ENCODE results near the gene MYO19. TPM values are rescaled to one million over a fixed set of nuclear protein-coding genes. Genes with fewer than 3 reads are reported as not detected.

Gene MYO19
- total and polyA plus RNA-seq, 9 of the 15 experiments (the other 6 are each of a cell fraction or from before 2014, with no cell fraction given), result 21.6 to 176 (median 129) TPM

DNA sequence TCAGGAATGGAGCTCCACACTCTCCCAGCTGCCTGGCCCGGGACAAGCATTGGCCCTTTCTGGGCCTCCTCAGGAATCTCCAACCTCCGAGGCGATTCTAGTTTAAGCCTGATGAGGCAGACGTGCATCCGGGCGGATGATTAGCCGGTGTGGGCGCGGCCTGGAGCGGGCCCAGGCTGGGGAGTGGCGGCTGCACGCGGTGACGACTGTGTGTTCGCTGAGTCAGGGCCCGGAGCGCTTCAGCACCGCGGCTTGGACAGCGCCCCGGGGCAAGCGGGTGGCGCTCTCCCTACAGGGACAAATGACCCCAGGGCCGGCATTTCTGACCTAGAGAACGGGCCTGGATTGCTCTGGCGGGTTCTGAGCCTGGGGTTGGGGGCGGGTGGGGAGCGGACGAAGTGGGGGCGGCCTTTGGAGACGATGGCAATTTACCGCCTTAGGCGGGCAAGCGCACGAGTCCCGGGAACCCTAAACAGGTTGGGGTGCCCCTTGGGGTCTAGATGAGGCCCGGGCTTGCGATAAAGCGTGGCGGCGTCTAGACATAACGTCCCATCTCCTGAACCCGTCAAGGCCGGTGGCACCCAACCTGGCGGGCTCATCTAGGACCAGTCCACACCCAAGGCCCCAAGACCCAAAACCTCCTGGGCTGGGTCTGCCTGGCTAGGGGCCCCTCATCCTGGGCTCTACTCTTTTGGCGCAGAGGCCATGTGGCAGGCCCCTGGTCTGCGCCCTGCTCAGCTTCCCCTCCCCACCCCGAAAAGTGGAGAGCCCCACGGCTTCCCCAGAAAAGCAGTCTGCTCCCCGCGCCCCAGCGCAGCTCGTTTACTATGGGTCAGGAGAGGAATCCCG, 70.5 kb downstream of the MYO19 start (continued):
- TF ChIP-seq SMAD1 (IDR thresholded peaks at IDR 0.05; ENCODE audit: low read depth, low read length, partially characterized antibody) (no peak), ZBED1 (IDR thresholded peaks at IDR 0.05) (no peak), RBM15 (IDR thresholded peaks at IDR 0.05; ENCODE audit: insufficient read depth, low read length) (no peak), PYGO2 (tag; IDR thresholded peaks at IDR 0.05) (no peak), TBP (optimal IDR thresholded peaks at IDR 0.05; ENCODE audit: low read depth, low read length) (no peak), HNRNPH1 (optimal IDR thresholded peaks at IDR 0.05; ENCODE audit: low read depth, low read length) (no peak), ZC3H8 (IDR thresholded peaks at IDR 0.05) (no peak), BRF1 (IDR thresholded peaks at IDR 0.05; ENCODE audit: borderline replicate concordance, extremely low read depth, insufficient read length) (no peak), ZNF589 (CRISPR knock-in tag; IDR thresholded peaks at IDR 0.05; ENCODE audit: low read depth) (0 out of 2 replicates have a peak, but pooled peaks have one; percentile 44), ZNF766 (CRISPR knock-in tag; conservative IDR thresholded peaks at IDR 0.05) (peak; percentile 83), ZNF586 (CRISPR knock-in tag; conservative IDR thresholded peaks at IDR 0.05) (no peak), ZNF232 (CRISPR knock-in tag; IDR thresholded peaks at IDR 0.05) (no peak), DDX20 (tag; IDR thresholded peaks at IDR 0.05; ENCODE audit: low read depth) (no peak), SRSF1 (IDR thresholded peaks at IDR 0.05; ENCODE audit: low read depth, low read length) (no peak)
- TF ChIP-seq, protein P1, sequence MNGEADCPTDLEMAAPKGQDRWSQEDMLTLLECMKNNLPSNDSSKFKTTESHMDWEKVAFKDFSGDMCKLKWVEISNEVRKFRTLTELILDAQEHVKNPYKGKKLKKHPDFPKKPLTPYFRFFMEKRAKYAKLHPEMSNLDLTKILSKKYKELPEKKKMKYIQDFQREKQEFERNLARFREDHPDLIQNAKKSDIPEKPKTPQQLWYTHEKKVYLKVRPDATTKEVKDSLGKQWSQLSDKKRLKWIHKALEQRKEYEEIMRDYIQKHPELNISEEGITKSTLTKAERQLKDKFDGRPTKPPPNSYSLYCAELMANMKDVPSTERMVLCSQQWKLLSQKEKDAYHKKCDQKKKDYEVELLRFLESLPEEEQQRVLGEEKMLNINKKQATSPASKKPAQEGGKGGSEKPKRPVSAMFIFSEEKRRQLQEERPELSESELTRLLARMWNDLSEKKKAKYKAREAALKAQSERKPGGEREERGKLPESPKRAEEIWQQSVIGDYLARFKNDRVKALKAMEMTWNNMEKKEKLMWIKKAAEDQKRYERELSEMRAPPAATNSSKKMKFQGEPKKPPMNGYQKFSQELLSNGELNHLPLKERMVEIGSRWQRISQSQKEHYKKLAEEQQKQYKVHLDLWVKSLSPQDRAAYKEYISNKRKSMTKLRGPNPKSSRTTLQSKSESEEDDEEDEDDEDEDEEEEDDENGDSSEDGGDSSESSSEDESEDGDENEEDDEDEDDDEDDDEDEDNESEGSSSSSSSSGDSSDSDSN (IDR thresholded peaks at IDR 0.05; ENCODE audit: borderline replicate concordance in 1 of 2, low read depth in 2 of 2, low read length in 2 of 2), result peak in 1 of 2 experiments; percentile 93; a peak in 2 of 4 replicates
- TF ChIP-seq, protein P2, sequence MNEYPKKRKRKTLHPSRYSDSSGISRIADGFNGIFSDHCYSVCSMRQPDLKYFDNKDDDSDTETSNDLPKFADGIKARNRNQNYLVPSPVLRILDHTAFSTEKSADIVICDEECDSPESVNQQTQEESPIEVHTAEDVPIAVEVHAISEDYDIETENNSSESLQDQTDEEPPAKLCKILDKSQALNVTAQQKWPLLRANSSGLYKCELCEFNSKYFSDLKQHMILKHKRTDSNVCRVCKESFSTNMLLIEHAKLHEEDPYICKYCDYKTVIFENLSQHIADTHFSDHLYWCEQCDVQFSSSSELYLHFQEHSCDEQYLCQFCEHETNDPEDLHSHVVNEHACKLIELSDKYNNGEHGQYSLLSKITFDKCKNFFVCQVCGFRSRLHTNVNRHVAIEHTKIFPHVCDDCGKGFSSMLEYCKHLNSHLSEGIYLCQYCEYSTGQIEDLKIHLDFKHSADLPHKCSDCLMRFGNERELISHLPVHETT (CRISPR knock-in tag; conservative IDR thresholded peaks at IDR 0.05 in 1 of 2, IDR thresholded peaks at IDR 0.05 in 1 of 2), result peak in 1 of 2 experiments; percentile 54; a peak in 1 of 4 replicates
- TF ChIP-seq, protein P3, sequence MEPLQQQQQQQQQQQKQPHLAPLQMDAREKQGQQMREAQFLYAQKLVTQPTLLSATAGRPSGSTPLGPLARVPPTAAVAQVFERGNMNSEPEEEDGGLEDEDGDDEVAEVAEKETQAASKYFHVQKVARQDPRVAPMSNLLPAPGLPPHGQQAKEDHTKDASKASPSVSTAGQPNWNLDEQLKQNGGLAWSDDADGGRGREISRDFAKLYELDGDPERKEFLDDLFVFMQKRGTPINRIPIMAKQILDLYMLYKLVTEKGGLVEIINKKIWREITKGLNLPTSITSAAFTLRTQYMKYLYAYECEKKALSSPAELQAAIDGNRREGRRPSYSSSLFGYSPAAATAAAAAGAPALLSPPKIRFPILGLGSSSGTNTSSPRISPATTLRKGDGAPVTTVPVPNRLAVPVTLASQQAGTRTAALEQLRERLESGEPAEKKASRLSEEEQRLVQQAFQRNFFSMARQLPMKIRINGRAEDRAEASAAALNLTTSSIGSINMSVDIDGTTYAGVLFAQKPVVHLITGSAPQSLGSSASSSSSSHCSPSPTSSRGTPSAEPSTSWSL (CRISPR knock-in tag; IDR thresholded peaks at IDR 0.05; ENCODE audit: borderline replicate concordance), result no peak
- TF ChIP-seq, protein P4, sequence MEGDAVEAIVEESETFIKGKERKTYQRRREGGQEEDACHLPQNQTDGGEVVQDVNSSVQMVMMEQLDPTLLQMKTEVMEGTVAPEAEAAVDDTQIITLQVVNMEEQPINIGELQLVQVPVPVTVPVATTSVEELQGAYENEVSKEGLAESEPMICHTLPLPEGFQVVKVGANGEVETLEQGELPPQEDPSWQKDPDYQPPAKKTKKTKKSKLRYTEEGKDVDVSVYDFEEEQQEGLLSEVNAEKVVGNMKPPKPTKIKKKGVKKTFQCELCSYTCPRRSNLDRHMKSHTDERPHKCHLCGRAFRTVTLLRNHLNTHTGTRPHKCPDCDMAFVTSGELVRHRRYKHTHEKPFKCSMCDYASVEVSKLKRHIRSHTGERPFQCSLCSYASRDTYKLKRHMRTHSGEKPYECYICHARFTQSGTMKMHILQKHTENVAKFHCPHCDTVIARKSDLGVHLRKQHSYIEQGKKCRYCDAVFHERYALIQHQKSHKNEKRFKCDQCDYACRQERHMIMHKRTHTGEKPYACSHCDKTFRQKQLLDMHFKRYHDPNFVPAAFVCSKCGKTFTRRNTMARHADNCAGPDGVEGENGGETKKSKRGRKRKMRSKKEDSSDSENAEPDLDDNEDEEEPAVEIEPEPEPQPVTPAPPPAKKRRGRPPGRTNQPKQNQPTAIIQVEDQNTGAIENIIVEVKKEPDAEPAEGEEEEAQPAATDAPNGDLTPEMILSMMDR (IDR thresholded peaks at IDR 0.05 in 2 of 3, conservative IDR thresholded peaks at IDR 0.05 in 1 of 3; ENCODE audit: insufficient read depth in 2 of 3, low read depth in 1 of 3, low read length in 3 of 3), result peak in 2 of 3 experiments; percentile 22 to 44; a peak in 1 of 6 replicates

Measured in K562 (cell line).